GM19372 (cell line): ENCODE data around the gene DHX35.

ENCODE experiments used
- ATAC-seq: cut with Tn5 transposase; IDR thresholded peaks from one replicate; pipeline ENCODE4 v1.9.1; 2021; ENCODE audit warnings: mild to moderate bottlenecking, low read depth, moderate library complexity; ENCODE audit not compliant: unreplicated experiment

DHX35 gene

GRCh38 chr20:38962044-38962927 is at the start of gene DHX35:
DHX35 (plus strand) TSS chr20:38962344; CDS start chr20:38962368, 24 bp downstream.
- peak; percentile 97 for ATAC-seq

GRCh38 chr20:38915355-38915754 is 46.8 kb upstream of the DHX35 start:
- ATAC-seq: no peak

- no peak for ATAC-seq
Observed at GRCh38 chr20:38917657-38918056, 44.5 kb upstream of the DHX35 start.

- no peak for ATAC-seq
Observed at GRCh38 chr20:38918172-38918571, 44.0 kb upstream of the DHX35 start.

GRCh38 chr20:38919683-38920082 is 42.5 kb upstream of the DHX35 start:
- no peak for ATAC-seq

GRCh38 chr20:38920411-38920810 is 41.7 kb upstream of the DHX35 start:
- no peak for ATAC-seq

GRCh38 chr20:38920851-38921250 is 41.3 kb upstream of the DHX35 start:
- ATAC-seq: no peak

- ATAC-seq: no peak
Observed at GRCh38 chr20:38924718-38925117, 37.4 kb upstream of the DHX35 start.

GRCh38 chr20:38926142-38926933 is 35.8 kb upstream of the DHX35 start, which contains the start of gene FAM83D:
FAM83D (plus strand) TSS chr20:38926417; CDS start chr20:38926443, 26 bp downstream.
- peak; percentile 86 for ATAC-seq

GRCh38 chr20:38926934-38927616 is 35.1 kb upstream of the DHX35 start:
- ATAC-seq: peak; percentile 12

GRCh38 chr20:38927902-38928578 is 34.1 kb upstream of the DHX35 start:
- no peak for ATAC-seq

- ATAC-seq: no peak
Observed at GRCh38 chr20:38930242-38930569, 31.9 kb upstream of the DHX35 start.

- no peak for ATAC-seq
Observed at GRCh38 chr20:38931984-38932383, 30.2 kb upstream of the DHX35 start.

GRCh38 chr20:38932457-38933120 is 29.6 kb upstream of the DHX35 start:
- ATAC-seq: no peak

GRCh38 chr20:38934530-38934929 is 27.6 kb upstream of the DHX35 start:
- ATAC-seq: no peak

GRCh38 chr20:38935285-38935684 is 26.9 kb upstream of the DHX35 start:
- no peak for ATAC-seq

- no peak for ATAC-seq
Observed at GRCh38 chr20:38935967-38936407, 26.2 kb upstream of the DHX35 start.

GRCh38 chr20:38937000-38937399 is 25.1 kb upstream of the DHX35 start:
- ATAC-seq: no peak

- no peak for ATAC-seq
Observed at GRCh38 chr20:38937978-38938473, 24.1 kb upstream of the DHX35 start.

- ATAC-seq: no peak
Observed at GRCh38 chr20:38939686-38940085, 22.5 kb upstream of the DHX35 start.
